C4-2B (cell line): ENCODE measurements around the gene SCG3.

Experiments
- H3K27ac ChIP-seq: fragments of 450-650 bp; 2 replicates; pipeline ENCODE4 v1.5.1; 2017
- CTCF ChIP-seq: fragments of 450-650 bp; conservative IDR thresholded peaks from 2 replicates; pipeline ENCODE4 v1.5.1; 2017; ENCODE audit warnings: mild to moderate bottlenecking
- ZFX ChIP-seq: fragments of 450-650 bp; IDR thresholded peaks from 2 replicates; pipeline ENCODE4 v1.6.1; 2017

Gene SCG3

GRCh38 chr15:51706926-51707608 lies 25.8 kb downstream of the SCG3 start:
- no peak overlapping the region for H3K27ac ChIP-seq
- TF ChIP-seq CTCF = no peak
- no peak for TF ChIP-seq ZFX

GRCh38 chr15:51708013-51708412 lies 26.7 kb downstream of the SCG3 start:
- no peak overlapping the region for H3K27ac ChIP-seq
- no peak for TF ChIP-seq ZFX
- no peak for TF ChIP-seq CTCF

DNA sequence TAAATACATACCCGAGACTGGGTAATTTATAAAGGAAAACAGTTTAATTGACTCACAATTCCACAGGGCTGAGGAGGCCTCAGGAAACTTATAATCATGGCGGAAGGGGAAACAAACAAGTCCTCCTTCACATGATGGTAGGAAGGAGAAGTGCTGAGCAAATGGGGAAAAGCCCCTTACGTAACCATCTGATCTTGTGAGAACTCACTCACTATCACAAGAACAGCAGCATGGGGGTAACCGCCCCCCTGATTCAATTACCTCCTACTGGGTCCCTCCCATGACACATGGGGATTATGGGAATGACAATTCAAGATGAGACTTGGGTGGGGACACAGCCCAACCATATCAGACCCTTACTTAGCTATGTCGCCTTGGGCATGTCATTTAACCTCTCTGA lies 27.7 kb downstream of the SCG3 start:
- TF ChIP-seq CTCF (no peak), ZFX (no peak)
- no peak overlapping the region for H3K27ac ChIP-seq

DNA sequence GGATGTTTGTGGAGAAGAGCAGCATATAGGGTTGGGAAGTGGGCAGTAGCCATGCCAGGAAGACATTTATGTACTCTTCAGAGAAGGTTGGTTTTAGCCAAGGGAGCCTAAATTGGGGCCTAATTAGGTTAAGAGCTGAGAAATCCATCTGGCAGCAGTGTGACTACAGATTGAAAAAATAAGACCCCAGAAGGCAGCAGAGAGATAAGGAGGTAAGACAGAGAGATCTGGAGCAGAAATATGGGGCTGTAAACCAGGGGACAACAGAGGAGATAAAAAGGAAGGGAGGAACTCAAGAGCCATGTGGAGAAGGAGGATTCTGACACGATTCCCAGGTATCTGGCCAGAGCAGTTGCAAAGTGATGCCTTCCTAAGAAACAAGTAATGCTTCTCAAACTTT lies 32.9 kb downstream of the SCG3 start:
- no peak for TF ChIP-seq ZFX
- TF ChIP-seq CTCF = no peak
- H3K27ac ChIP-seq = no peak overlapping the region

DNA sequence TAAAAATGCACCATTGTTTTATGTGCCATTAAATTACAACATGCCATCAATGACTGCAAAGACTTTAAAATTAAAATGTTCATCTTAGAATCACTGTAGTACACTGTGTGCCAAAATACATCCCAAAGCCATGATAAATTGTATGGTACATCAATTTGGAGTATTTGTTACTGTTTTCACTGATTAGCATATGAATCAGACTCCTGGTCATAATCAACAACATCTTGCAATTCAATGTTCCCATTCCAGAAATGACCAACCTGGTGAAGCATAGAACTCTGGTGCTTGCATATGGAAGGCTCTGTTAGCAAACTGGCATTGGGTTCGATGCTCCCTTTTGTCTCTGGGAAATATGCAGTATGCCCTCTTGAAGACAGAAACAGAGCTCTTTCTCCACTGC lies 33.6 kb downstream of the SCG3 start:
- TF ChIP-seq ZFX (no peak), CTCF (no peak)
- no peak overlapping the region for H3K27ac ChIP-seq

DNA sequence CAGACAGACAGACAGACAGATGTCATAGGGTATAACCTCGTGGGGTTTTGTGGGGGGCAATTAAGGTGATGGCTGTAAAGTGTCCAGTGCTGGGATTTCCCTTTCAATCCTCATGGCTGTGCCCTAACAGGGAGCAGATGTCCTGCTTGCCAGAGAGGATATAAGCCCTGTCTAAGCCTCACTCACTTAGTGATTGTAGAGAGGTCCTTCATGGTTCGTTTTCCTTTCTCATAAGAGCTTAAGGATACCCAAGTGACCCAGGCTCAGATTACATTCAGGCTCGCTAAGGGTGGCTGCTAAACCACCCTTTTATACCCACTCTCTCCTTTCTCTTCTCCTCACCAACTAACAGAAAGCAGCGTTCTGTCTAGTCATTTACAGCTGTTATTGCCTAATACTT lies 36.9 kb downstream of the SCG3 start:
- TF ChIP-seq ZFX (no peak), CTCF (no peak)
- no peak overlapping the region for H3K27ac ChIP-seq

DNA sequence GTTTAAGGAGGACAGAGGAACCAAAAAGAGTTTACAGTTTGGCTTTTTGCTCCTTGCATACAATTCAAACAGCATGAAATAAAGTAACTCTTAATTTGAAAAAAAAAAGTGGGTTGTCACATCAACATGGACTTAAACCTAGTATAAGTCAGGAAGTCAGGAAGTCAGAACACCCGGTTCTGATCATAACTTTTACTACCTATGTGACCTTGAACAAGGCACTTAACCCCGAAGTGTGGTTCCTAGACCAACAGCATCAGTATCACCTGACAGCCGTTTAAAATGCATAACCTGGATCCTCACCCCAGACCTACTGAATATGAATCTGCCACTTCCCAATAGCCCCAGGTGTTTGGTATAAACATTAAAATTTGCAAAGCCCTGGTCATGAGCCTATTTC lies 37.4 kb downstream of the SCG3 start:
- TF ChIP-seq ZFX (no peak), CTCF (no peak)

More for the DNA sequence above, 37.4 kb downstream of the SCG3 start:
- no peak overlapping the region for H3K27ac ChIP-seq
